Colon (tissue), 2 donors: Measurements from ENCODE around the gene CUX1.

Experiments
- FAIRE-seq: peaks from 2 replicates; lab custom pipeline; 2012; peaks lifted over from hg19 to GRCh38; lab: Jason Lieb, UNC
- donor health status: control.
- donor health status: control.

Gene CUX1

DNA sequence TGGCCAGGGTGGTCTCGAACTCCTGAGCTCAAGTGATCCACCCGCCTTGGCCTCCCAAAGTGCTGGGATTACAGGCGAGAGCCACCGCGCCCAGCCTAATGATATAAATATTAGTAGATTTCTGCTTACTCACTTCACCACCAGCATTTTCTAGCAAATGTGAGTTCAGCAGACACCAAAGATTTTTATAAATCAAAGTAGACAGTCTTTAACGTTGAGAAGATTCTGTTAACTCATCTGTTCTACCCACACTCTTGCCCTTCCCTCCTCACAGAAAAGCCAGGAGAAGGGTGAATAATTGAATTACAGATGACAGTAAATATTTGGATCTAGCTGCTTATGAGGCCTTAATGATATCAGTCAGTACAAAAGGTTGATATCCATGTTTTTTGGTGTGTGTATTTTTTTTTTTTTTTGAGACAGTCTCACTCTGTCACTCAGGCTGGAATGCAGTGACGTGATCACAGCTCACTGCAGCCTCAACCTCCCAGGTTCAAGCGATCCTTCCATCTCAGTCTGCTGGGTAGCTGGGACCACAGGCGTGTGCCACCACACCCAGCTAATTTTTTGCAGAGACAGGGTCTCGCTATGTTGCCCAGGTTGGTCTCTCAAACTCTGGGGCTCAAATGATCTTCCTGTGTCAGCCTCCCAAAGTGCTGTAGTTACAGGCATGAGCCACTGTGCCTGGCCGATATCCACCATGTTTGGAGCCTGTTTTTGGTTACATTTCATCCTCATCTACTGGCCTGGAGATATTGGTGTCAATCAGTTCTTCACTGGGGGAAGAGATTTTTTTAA, 120.5 kb downstream of the CUX1 start:
- no peak for FAIRE-seq

DNA sequence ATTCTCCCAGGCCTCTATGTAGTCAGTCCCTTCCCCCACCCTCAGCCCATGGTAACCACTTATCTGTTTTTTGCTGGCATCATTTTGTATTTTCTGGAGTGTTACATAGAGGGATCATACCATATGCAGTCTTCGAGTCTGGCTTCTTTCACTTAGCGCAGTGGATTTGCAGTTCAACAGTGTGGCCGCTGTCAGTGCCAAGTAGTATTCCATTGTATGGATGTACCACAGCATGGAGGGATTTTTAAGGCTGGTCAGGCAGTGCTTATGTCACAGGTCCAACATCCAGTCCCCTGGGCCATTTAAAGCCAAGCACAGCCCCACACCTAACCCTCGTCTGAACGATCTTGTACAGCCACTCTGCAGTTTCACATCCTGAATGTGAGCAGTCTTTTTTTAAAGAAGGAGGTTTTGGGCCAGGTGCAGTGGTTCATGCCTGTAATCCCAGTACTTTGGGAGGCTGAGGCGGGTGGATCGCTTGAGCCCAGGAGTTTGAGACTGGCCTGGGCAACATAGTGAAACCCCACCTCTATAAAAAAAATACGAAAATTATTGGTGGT, 121.8 kb downstream of the CUX1 start:
- FAIRE-seq, result no peak

DNA sequence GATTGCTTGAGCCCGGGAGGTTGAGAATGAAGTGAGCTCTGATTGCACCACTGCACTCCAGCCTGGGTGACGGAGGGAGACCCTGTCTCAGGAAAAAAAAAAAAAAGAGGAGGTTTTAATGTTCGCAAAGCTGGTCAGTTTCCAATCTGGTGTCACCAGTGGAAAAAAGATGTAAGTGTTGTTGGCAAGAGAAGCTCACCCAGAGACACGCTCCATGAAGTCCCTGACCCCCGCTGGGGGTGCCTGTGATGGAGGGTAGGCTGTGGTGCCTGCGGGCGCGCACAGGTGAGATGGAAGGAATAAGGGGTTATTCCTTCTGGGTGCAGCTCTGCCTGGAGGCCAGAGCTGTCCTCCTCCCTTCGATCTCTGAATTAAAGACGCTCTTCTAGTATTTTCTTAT, 122.7 kb downstream of the CUX1 start:
- no peak for FAIRE-seq

DNA sequence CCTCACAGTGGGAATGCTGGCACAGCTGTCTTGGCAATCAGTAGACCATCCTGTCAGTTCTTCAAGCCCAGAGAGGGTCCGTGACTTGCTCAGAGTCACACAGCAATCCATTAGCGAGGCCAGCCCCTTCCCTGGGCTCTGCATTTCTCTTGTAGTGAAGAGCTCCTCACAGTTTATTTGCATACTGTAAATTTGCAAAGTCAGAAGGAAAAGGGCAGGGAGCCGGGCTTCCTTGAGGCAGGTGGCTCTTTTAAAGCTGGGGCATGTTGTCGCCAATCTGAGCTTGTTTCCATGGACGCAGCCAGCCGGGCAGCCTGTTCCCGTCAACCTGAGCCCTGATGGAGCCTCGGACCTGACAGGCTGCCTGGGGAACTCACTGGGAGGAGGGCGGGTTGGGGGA, 123.4 kb downstream of the CUX1 start:
- no peak for FAIRE-seq

DNA sequence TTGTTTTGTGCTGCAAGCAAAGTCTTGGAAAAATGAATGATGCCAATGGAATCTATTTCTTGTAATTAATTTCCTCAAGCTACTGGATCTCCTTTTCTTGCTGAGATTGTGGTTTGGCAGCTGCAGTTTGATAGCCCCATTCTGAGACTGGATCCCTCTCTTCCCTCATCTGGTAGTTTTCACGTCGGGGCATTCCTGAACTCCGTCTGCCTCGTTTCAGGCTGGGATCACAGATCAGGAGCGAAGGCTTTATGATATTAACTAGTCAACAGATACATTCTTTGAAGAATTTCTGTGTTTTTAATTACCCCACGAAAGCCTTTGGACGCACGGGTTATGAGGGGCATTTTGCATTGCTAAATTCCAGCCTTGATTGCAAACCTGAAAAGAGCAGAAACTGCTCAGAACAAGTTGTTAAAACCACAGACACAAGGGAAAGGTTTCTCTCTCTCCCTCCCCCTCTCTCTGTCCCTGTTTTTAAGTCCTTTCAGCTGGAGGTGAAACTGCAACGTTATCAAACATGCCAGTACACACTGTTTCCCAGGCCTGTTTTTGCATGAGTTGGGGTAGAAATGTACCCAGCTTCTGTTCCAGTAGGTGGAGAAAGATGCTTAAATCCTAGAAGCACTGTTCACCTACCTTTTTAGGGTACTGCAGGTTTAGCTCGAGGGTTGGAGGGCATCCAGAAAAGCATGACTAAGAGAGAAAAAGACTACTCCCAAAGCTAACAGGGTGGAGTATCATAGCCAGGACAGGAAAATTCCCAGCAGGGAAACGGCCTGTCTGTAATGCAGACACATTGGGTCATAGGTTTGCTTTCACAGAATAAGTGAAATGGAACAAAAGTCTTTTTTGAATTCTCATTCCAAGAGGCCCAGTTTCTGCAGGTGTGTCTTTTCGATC, 124.3 kb downstream of the CUX1 start:
- FAIRE-seq, result no peak

DNA sequence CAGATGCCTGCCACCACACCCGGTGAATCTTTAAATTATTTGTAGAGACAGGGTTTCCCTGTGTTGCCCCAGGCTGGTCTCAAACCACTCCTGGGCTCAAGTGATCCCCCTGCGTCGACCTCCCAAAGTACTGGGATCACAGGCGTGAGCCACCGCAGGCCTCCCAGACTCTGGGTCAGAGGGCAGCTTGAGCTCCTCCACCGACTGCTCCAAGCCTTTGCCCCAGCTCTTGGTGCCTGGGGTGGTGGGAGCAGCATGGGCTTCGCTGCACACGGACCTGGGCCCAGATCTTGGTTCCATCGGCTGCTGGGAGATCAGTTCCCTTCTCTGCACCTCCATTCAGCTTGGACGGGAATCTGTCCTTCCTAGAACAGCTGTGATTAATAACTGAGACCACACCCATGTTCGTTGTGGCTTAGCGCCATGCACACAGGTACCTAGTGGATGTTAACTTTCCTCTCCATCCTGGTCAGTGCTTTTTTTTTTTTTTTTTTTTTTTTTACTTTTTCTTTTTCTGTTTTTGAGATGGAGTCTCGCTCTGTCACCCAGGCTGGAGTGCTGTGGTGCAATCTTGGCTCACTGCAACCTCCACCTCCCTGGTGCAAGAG, 125.3 kb downstream of the CUX1 start:
- no peak for FAIRE-seq

DNA sequence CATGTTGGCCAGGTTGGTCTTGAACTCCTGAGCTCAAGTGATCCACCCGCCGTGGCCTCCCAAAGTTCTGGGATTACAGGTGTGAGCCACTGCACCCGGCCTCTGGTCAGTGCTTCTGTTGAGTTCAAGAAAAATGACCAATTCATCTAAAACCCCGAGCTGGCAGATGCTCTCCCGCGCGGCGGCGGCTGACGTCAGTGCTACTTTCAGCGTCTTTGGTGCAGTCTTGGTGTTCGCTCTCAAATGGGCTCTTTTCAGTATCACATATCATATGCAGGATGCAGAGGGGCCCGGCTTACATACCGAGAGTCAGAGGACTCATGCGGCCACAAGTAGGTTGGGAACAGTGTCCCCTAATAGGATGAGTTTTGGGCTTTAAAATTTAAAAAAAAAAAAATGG, 125.9 kb downstream of the CUX1 start:
- no peak for FAIRE-seq

DNA sequence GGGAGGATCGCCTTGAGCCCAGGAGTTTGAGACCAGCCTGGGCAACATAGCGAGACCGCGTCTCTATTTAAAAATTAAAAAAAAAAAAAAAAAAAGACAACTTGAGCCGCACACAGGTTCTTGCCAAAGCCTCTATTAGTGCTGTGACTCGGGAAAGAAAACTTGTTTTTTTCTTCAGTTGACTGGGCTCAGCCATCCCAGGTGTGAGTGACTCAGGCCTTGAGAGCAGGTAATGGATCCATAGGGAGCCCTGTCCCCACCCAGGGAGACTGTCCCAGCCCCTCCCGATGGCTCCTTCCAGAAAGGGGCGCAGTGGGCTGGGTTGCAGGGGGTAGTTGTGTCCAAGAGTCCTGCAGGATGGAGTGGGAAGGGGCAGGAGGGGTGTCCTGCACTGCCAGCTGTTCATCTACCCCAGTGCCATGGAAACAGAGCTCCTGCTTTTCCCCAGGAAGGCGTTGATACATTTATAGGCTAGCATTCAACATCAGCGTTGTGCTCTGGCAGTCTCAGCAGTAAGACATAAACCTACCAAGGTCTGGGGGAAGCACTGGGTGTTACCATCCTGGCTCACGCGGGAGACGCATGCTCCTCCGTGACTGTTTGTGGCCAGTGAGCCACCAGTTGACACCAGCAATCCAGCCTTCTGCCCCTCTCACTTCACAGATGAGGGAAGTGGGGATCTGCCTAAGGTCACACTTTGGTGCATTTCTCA, 126.6 kb downstream of the CUX1 start:
- FAIRE-seq, result no peak

DNA sequence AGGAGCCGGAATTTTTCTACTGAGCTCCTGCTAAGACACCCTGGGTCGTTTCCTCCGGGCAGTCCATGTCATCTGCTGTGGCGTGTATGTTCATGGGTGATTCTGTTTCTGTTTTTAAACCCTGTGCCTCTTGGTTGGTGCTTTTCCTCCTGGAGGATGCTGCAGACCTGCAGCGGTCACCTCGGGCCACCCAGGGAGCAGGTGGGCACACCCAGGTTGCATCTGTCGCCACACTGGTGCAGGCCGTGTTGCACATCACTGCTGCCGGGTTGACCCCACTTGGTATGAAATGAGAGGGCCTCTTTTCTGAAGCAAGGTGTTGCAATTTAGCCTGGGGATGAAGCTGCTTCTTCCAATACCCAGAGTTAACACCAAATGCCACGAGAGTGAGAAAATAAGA, 127.2 kb downstream of the CUX1 start:
- FAIRE-seq, result no peak

DNA sequence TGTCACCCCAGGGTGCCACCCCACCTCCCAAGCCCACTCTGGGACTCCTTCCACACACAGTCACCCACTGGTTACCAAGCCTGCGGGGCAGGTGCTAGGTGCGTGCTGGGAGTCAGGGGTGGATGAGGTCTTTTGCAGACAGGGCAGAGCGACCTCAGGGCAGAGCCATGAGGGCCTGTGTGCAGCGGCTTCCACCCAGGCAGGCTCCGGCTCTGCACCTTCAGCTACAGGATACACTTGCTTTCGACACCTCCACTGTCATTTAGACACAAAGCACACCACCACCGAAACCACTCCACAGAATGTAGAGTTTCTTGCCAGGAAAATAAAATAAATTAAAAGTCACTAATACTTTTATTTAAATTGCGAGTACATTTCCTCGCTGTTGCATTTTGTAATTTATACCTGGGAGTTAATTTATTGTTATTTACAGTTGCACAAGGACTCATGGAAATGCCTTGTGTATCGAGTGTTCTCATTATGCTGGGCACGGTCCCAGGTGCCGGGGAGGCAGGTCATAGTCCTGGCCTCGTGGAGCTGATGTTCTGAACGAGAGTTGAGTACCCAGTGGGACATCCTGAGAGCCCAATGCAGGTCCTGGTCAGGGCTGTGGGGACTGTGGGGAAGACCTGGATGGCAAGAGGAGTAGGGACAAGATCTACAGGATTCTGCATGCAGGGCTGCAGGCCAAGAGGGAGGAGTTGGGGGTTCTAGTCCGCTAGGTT, 127.8 kb downstream of the CUX1 start:
- no peak for FAIRE-seq

DNA sequence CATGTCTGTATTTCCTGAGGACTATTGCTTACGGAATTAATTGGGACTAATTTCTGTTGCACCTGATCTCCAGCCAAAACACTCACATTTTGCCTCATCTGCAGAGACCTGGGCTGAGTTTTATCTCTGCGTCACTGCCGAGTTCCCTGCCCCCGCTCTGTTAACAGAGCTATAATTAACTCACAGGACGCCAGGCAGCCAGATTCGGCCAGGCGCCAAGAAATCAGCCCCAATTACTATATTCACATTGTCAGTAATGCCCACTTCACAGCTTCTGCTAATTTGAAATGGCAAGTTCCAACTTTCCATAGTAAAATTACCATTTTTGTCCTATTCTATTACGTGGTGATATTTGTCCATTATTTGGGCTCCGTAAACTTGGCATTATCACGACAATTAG, 130.5 kb downstream of the CUX1 start:
- FAIRE-seq, result no peak

DNA sequence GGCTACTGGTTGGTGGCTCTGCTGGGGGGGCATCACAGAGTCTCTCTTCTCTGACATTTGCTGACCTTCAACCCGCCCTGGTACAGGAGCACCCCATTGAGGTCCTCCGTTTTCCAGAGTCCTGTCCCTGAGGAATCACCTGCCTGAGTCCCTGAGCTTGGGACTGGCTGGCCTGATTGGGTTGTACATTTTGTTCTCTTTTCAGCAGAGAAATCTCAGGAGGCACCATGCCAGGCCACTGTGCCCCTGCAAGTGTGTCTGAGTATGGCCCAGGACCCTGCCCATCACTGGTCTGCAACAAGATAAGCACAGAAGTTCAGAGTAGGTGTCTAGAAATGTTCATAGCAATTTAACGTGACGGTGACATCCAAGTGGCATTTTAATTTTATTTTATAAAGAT, 131.2 kb downstream of the CUX1 start:
- FAIRE-seq, result no peak

DNA sequence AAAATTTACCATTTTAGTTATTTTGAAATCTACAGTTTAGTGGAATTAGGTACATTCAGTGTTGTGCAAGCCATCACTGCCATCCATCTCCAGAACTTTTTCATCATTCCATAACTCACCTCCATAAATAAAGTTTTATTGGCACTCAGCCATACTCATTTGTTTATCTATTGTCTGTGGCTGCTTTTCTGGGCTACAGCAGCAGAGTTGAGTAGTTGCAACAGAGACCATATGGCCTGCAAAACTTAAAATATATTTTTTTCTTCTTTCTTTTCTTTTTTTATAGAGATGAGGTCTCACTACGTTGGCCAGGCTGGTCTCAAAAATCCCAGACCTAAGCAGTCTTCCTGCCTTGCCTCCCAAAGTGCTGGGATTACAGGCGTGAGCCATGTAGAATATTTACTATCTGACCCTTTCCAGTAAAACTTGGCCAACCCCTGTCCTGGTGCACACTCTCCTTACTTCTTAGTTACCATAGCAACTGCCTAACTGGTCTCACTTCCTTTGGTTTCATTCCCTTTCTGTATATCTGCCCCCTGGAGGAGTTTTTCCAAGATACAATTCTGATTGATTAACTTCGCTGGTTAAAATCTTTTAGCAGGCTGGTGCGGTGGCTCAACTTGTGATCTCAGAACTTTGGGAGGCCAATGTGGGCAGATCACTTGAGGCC, 133.2 kb downstream of the CUX1 start:
- FAIRE-seq, result no peak

DNA sequence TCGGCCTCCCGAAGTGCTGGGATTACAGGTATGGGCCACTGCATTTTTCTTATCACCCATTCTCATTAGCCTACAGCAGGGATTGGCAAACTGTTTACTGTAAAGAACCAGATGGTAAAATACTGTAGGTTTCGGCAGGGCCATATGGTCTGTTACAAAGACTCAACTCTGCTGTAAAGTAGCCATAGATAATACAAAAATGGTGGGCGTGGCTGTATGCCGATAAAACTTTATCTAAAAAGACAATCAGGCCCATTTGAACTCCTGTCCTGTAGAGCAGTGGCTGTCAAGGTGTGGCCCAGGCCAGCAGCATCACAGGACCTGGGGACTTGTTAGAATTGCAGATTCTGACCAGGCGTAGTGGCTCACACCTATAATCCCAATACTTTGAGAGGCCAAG, 134.3 kb downstream of the CUX1 start:
- no peak for FAIRE-seq

DNA sequence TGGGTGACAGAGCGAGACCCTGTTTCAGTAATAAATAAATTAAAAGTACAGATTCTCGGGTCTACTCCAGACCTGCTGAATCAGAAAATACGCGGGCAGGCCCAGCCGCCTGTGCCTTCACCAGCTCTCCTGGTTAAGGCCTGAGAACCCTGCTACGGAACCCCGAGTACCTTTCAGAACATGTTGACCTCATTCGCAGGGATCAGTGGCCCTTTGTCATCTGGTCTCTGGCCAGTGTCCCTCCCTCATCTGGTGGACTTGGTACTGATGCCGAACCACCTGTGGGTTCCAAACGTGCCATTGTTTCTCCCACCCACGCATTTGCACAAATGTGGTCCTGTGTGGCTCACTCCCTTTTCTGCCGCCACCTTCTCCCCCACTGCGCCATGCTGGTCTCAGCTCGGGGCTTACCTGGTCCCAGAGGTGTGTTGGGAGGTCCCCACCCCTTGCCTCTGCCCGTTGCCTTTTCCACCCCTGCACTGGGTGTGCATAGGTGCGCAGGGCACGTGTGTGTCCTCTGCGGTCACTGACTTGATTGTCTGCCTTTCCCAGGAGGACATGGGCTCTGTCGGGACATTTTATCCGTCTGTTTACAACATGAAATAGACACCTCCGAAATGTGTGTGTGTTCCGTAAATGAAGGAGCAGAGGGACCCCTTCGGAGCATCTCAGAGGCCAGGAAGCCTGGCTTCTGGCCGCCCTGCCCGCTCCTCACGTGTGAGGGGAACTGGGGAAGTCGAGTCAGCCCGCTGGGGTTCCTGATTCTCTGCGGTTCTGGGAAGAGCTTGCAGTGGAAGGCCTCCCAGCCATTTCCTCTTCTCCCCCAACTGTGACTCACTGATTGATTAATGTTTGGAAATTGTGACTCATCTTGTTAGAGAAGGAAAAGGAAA, 135.2 kb downstream of the CUX1 start:
- FAIRE-seq, result no peak

DNA sequence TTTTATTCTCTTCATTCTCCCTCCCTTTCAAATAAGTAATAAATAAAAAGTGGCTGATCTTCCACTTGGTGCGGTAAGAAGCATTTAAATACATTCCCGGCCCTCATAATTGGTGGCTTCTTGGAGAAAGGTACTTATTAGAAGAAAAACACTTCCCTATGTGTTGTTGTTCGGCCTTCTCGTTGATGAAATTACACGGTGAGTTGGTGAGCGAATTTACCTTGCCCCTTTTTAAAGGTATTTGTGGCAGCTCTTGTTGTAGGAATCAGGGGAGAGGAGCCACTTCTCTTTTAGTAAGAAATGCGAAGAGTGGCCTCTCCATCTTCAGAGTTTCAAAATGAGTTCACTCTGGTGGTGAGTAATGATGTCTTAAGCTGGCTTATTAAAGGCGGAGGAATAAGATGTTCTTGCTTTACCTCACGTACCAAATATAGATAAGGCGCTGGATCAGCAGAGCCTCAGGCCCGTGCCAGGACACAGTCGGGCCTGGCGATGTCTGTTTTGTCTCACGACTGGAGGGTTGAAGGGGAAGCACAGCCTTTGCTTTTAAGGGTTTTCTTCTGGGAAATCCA, 135.9 kb downstream of the CUX1 start:
- no peak for FAIRE-seq

DNA sequence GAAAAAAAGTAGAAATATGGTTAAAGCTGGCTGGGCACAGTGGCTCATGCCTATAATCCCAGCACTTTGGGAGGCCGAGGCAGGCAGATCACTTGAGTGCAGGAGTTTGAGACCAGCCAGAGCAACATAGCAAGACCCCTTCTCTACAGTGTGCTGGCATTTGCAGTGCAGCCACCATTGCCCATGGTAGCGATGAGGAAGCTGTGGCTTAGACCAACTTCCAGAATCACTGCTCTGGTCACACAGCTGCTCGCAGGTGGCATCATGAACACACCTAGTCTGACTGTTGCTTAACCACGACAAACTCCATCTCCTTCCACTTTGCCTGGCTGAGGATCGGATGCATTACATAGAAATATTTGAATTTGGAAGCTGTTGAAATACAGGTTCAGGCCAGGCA, 137.1 kb downstream of the CUX1 start:
- no peak for FAIRE-seq

DNA sequence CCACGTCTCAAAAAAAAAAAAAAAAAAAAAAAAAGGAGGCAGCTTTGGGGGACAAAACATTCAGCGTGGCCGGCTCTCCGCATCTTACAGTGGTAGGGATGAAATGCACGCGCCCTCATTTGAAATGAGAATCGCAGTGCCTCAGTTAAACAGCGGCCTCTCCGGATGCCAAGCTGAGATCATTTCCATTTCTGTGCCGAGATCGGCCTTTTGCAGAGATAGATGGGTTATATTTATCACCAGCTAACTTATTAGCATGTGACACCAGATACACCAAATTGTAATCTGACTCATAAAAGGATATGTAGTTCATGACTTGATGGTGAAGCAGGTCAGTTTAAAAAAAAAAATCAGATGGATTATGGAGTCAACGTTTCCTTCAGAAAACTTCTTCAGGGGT, 138.7 kb downstream of the CUX1 start:
- no peak for FAIRE-seq

DNA sequence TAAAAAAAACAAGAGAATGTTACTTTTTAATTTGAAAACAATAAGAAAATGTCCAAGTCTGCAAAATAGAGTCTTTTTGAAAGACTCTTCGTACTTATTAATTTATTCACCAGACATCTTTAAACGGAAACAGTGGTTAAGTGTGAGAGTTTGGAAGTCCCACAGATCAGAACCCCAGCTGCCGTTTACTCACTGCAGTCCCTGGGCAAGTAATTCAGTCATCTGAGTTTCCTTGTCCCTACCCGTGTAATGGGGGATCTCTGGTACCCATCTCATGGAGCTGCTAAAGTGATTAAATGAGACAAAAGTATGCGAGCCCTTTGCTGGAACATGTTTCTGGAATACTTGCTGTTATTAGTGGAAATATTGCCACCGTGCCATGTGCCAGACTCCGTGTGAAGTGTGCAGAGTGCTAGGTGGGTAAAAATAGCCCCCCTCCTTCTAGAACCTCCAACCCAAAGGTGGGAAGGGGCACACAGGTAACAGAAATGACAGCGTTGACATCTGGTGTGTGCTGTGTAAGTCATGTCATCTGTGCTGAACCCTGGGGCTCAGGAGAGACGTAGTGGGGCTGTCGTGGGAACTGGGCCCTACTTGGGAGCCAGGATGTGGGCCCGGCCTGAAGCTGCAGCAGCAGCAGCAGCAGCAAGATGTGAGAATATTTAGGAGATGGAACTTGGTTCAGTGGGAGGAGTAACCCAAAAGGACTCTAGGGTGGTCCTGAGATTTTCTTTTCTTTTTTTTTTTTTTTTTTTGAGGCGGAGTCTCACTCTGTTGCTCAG, 140.5 kb downstream of the CUX1 start:
- no peak for FAIRE-seq
